Measurements from ENCODE around the gene SIRPA.

SIRPA gene

GRCh38 chr20:1950836-1951235 is 55.6 kb downstream of the SIRPA start:
- no peak for DNase-seq (ENCODE audit: low read depth)

- DNase-seq (ENCODE audit: low read depth) = no peak
These were observed 56.4 kb downstream of the SIRPA start for GRCh38 chr20:1951436-1952115.

GRCh38 chr20:1952737-1953530 is 57.7 kb downstream of the SIRPA start:
- DNase-seq (ENCODE audit: low read depth) = no peak

GRCh38 chr20:1953621-1954020 is 58.4 kb downstream of the SIRPA start:
- DNase-seq (ENCODE audit: low read depth) = no peak

GRCh38 chr20:1955217-1955616 is 60.0 kb downstream of the SIRPA start:
- no peak for DNase-seq (ENCODE audit: low read depth)

- DNase-seq (ENCODE audit: low read depth) = no peak
These were observed 63.2 kb downstream of the SIRPA start for GRCh38 chr20:1958426-1958825.

GRCh38 chr20:1959156-1959555 is 63.9 kb downstream of the SIRPA start:
- no peak for DNase-seq (ENCODE audit: low read depth)

- no peak for DNase-seq (ENCODE audit: low read depth)
These were observed 66.2 kb downstream of the SIRPA start for GRCh38 chr20:1961374-1961773.

- DNase-seq (ENCODE audit: low read depth) = no peak
These were observed 68.9 kb downstream of the SIRPA start for GRCh38 chr20:1964061-1964460.

GRCh38 chr20:1964659-1965405 is 69.6 kb downstream of the SIRPA start:
- DNase-seq (ENCODE audit: low read depth) = no peak

GRCh38 chr20:1965520-1966351 is 70.5 kb downstream of the SIRPA start:
- peak; percentile 55 for DNase-seq (ENCODE audit: low read depth)

GRCh38 chr20:1968964-1969363 is 73.8 kb downstream of the SIRPA start:
- DNase-seq (ENCODE audit: low read depth) = no peak

GRCh38 chr20:1971893-1972586 is 76.8 kb downstream of the SIRPA start:
- no peak for DNase-seq (ENCODE audit: low read depth)

GRCh38 chr20:1973601-1974440 is 78.6 kb downstream of the SIRPA start:
- no peak for DNase-seq (ENCODE audit: low read depth)

GRCh38 chr20:1975291-1975690 is 80.1 kb downstream of the SIRPA start:
- no peak for DNase-seq (ENCODE audit: low read depth)

GRCh38 chr20:1979106-1979778 is 84.0 kb downstream of the SIRPA start:
- peak; percentile 7 for DNase-seq (ENCODE audit: low read depth)

- DNase-seq (ENCODE audit: low read depth) = no peak
These were observed 87.5 kb downstream of the SIRPA start for GRCh38 chr20:1982686-1983085.

- DNase-seq (ENCODE audit: low read depth) = no peak
These were observed 88.1 kb downstream of the SIRPA start for GRCh38 chr20:1983301-1983700.

- peak; percentile 39 for DNase-seq (ENCODE audit: low read depth)
These were observed 92.6 kb downstream of the SIRPA start for GRCh38 chr20:1987826-1988225.

Data from EH (cell line).